Measurements from ENCODE around the gene TMEM86B.
"Not testable (repeated sequence)": the region's sequence is repeated elsewhere in the genome, so short reads cannot be mapped to it uniquely, and the experiment has no call there.

Gene TMEM86B

DNA sequence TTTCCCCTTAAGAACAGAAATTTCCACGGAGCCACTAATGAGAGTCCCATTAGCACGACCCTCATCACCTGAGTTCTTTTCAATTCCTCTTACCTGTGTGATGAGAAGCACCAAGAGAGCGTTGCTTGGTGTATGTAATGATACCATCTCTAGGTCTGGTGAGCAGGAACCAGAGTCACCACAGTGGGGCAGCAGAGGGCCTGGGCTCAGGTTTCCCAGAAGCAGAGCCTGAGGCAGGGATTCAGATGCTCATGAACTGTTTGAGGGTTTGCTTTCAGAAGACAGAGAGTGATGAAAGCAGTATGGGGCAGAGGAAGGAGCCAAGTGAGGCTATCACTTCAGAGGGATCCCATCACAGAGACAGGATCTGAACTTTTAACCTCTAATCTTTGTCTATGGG lies 16.1 kb downstream of the TMEM86B start:
- no peak for DNase-seq

DNA sequence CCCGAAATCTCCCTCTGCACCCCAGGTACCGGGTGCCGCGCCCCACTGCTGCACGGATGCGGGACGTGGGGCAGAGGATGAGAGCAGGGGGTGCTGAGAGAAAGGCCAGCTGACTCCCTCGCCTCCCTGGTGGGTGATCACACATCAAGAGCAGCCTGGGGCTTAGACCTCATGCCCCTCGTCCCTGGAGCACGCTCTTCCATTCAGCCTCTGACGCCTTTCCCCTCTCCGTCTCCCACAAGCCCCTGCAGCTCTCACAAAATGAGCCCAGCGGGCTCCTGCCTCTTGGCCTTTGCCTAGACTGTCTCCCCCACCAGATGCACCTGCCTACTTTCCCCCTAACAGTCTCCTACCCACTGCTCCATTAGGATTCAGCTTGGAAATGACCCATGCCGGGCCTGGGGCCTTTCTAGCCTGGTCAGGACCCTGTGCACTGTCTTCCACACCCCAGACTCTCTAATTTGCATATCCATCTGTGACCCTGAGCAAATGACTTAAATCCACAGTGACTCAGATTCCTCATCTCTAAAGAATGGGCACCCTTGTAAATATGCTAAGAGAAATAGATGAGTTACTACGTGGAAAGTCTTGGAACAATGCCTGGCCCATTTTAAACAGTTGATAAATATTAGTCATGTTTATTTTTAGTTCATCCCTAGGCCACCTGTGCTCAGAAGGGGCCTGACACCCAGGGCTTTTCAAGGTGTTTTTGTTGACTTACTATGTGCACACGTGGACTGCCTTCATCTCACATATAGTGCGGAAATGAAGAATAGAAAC lies 18.7 kb downstream of the TMEM86B start:
- DNase-seq, result no peak

DNA sequence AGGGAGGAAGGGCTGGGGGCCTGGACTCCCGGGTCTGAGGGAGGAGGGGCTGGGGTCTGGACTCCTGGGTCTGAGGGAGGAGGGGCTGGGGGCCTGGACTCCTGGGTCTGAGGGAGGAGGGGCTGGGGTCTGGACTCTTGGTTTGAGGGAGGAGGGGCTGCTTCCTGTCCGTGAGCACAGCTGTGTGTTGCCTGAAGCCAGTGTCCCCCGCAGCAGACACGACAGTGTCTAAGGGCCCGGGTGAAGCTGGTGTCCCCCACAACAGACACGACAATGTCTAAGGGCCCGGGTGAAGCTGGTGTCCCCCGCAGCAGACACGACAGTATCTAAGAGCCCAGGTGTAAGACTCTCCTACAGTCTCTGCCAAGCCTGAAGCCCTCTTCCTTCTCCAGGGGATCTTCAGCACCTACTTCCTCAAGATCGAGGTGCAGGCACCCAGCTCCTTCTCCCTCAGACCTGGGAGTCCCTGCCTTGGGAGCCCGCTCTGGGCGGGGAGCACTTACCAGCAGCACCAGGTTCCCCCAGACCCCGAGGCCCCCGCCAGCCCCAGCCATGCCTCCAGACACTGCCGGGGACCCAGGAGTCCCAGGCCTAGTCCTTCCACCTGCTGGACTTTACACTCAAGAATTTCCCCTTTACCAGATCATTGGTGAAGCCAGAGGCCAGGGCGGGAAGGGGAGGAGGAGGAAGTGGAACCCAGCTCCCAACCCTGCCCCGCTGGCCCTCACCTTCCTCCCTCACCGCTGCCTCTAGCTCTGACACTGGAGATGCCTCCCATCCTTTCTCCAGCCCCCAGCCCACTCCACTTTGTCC lies 19.5 kb downstream of the TMEM86B start, which contains the start of gene PTPRH:
TSS of gene PTPRH (minus strand) at position 622 of the 813 bp plus-strand sequence. CDS start at position 554, 68 bp downstream.
- no peak for DNase-seq

DNA sequence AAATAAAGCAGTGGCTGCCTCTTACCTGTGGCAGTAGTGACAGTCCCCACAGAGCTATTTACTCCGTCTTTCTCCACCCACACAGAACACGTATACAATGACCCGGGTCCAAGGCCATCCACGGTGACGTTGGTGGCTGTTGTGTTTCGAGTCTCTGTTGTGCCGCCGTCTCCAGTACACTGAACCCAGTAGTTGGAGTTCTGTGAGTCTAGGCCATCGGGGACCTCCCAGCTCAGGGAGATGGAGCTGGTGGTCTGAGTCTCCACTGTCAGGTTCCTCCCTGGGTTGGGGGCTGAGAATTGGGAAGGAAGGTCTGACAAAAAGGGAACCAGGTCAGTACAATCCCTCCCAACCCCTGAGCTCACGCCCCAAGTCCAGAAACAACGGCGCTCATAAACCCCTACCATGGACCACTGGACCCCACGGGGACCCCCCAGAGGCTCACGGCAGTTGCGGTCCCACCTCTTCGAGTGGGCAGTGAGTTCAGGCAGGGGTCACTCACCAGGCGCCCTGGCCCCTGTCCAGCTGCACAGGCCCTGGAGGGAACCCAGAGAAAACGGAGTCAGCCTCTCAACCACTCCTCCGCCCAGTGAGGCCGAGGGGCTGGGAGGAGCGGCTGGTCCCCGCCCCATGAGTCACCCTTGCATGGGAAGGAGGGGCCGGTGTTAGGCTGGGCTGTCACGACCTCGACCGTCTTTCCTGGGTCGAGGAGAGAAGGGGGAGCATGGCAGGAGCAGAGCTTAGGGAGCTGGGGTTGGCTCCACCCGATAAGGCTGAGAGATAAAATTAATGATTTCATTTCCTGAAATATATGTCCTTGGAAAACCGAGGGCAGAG lies 21.7 kb downstream of the TMEM86B start:
- peak; percentile 45 for DNase-seq

DNA sequence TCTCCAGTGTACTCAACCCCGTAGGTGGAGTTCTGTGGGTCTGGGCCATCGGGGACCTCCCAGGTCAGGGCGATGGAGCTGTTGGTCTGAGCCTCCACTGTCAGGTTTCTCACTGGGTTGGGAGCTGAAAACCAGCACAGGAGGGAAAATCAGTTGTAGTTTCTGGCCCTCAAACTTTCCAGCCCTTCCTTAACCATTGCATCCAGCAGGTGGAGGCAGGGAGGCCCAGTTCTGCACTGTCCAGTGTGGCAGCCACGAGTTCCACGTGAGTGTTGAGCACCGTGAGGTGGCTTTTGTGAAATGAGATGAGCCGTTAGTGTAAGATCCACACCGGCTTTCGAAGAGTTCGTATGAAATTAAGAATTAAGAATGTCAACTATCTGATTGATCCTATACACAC lies 26.4 kb downstream of the TMEM86B start:
- not testable (repeated sequence) for DNase-seq

DNA sequence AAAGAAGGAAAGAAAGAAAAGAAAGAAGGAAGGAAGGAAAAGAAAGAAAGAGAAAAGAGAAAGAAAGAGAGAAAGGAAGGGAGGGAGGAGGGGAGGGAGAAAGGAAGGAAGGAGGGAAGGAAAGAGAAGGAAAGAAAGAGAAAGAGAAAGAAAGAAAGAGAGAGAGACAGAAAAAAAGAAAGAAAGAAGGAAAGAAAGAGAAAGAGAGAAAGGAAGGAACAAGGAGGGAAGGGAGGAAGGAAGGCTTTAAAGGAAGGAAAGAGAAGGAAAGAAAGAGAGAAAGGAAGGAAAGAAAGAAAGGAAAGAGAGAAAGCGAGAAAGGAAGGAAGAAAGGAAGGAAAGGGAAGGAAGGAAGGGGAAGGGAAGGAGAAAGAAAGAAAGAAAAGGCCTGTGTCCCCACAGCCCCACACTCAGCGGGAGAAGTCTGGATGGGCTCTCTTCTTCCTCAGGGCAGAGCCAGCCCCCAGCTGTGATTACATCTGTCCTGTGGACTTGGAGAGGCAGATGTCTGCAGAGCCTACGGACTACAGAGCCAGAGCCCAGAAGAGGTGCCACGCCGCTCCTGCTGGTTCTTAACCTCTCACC lies 28.9 kb downstream of the TMEM86B start:
- DNase-seq, result no peak

DNA sequence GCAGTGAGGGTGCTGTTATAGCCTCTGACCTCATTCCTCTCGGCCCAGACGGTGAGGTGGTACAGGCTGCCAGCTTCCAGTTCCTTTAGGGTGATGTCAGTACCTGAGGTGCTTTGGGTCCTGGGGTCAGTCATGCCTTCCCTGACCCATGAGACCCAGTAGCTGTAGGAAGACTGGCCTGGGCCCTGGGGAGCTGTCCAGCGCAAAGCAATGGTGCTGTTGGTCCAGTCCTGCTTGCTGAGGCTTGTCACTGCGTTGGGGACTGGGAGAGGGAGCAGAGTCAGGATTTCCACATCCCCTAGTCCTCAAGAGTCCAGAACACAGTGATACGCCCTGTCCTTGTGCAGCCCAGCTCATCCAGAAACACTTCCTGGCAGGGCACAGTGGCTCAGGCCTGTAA lies 29.9 kb downstream of the TMEM86B start:
- DNase-seq, result no peak

DNA sequence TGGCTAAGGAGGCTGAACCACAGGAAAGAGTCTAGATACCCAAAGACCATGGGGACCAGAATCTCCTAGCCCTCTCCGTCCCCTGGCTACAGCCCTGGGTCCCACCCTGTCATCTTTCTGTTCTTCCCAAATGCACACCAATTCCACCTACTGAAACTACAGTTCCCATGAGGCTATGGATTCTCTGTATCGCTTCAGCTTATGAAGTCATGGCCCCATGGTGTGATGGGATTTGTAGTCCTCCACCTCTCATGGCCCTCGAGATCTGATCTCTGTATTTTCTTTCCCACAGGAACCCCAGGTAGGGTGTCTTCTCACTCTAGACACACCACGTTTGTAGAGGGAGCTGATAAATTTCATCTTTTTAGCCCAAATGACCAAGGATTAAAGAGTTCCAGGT lies 31.0 kb downstream of the TMEM86B start:
- DNase-seq, result no peak

DNA sequence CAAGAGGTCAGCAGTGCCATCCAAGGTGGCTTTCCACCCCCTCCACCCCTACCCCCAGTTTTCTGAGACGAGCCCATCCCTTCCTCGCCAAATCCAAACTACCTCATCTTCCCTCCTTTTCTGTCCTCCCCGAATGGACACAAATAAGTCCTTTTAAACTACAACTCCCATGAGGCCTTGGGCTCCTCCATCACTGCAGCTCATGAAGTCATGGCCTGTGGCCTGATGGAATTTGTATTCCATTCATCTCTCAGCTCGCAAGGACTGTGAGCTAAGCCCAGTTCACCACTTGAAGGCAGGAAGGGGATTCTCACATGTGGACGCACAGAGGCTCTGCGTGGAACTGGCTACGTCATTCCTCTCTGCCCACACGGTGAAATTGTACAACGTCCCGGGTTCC lies 31.8 kb downstream of the TMEM86B start:
- no peak for DNase-seq

DNA sequence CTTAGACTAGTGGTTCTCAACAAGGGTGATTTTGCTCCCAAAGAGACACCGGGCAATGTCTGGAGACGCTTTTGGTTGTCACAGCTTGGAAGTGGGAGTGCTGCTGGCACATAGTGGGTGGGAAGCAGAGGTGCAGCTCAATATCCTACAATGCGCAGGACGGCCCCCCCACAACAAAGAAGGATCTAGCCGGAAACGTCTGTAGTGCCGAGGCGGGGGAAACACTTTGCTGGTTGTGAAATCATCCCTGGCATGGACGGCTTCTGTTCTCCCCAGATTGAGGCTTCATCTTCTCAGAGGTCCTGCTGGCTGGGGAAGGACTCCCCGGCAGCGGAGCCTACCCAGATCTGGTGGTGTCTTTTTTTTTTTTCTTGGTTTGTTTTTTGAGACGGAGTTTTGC lies 35.1 kb downstream of the TMEM86B start:
- no peak for DNase-seq

DNA sequence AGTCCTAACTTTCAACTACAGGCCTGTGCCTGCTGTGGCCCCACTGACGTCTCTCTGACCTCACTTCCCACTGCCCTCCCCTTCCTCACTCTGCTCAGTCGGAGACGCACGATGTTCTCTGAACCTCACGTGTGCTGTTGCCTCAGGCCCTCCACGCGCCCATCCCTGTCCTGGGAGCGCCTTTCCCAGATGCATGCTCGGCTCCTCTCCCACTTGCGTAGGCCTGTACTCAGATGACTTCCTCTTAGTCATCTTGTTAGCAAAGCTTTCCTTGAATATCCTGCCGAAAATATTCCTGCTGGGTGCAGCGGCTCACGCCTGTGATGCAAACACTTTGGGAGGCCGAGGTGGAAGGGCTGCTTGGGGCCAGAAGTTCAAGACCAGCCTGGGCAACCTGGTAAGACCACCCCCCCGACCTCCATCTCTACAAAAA lies 39.1 kb downstream of the TMEM86B start:
- DNase-seq, result no peak

DNA sequence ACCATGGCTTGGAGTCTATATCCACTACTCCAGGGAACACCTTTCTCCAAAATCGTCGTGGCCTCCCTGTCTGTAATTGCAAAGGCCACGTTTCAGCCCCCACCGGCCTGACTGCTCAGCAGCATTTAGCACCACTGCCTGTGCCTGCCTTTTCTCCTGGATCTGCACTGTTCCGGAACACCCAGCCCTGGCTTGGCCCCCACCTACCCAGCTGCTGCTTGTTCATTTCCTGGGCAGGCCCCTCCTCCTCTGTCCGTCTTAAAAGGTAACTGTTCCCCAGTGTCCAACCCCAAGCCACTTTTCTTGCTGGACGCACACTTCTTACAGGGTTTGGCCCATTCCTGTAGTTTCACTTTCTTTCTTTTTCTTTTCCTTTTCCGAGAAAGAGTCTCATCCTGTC lies 39.9 kb downstream of the TMEM86B start:
- DNase-seq, result no peak

DNA sequence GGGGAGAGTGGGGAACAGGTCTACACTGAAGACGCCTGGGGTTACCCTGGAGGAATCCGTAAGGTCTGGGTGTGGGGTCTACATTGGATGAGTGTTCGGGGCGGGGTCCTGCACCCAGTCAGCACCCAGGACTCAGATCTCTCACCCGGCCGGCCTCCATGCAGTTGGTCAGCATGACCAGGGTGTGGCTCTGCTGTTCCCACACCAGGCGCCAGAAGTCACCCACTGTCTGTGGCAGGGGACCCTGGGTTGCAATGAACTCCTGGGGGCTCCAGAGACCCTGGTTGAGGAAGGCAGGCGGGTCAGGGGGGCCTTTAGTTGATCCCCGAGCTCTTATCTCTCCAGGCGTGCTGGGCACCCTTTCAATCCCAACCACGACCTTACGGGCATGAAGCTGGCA lies 42.5 kb downstream of the TMEM86B start:
- DNase-seq, result no peak

DNA sequence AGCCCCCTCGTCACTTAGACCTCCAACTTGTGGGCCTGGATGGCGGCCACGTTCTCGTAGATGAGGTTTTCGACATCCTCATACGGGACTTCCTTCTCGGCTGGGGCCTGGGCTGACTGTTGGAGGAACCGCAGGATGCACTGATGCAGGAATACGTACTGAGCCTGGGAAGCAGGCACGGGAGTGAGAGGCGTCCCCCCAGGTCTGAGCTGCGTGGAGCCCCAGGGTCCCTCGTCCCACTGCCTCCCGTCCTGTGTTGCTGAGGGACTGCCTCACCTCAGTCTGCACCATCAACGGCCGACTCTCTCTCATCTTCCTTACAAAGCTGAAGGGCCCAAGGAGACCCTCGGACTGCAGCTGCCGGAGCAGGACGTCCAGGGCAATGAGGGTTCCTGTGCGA lies 46.8 kb downstream of the TMEM86B start:
- no peak for DNase-seq

DNA sequence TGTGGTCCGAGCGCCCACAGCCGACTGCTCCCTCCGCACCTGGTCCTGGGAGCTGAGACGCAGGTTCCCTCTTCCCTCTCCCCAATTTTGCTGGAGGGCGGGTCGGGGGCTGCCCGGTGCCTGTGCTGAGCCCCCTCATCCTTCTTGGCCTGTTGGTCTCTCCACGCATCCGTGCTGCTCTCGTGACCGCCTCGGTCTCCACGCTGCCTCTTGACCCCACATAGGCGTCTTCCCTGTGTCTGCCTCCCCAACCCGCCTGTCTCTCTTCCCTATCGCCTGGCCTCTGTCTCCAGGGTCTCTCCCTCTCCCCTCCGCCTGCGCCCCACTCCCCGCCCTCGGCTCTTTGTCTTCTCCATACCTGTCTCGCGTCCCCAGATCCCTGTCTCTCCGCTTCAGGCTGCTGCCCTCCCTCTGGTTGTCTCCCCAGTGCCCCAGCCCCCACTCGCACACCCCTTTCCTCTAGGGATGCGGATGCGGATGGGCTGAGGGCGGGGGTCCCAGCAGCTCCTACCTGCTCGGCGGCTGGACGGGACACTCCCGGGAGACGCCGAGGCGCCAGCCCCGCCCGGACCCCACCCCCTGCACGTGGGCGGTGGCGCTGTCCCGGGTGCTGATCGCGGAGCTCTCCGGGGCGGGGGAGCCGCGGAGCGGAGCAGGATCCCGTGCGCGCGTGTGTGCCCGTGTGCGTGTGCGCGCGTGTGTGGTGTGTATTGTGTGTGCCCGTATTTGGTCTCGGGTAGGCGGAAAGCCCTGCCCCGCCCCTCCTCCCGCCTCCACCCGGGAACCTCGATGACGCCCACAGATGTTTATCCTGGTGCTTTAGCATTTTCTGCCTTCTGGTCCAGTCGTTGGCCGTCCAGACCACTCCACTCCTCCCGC lies 48.7 kb downstream of the TMEM86B start, which contains the start of gene SYT5:
TSS of gene SYT5 (minus strand) at position 684 of the 879 bp plus-strand sequence. CDS start 1,248 bp downstream, outside the sequence.
- no peak for DNase-seq

DNA sequence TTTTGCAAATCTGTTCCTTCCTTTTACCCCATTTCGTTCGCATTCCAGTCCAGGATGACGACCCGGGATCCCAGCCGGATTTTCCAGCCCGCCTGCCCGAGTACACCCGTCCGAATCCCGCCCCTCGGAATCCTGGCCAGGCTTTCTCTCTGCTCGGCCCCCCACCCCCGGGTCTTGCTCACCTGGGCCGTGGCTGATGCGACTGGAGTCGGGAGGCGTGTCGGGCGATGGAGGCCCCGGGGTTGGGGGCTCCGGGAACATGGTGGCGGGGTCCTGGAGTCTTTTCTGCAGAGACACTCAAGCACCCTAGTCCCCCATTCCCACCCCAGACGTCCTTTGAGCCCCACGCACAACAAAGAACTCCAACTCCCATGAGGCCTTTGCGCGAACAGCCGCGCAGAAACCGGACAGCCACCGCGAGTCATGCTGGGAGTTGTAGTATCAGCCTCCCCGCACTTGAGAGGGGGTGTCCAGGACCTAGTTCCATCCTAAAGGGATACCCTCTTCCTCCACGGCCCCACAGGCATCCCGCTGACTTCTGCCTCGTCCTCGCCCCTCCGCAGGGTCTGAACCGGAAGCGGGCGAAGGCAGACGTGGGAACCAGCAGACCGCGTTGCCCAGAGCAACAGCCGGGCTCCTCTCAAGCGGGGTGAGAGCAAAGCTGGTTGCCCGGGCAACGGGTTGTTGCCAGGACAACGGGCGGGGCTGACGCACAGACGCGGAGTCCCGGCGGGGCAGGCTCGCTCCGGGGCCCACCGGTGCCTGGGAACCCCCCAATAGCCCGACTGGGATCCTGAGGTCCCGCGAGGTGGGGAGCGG lies 49.6 kb downstream of the TMEM86B start:
- peak; percentile 76 for DNase-seq
